GM12878 (cell line): ENCODE measurements around the gene ROBO1. TPM values are rescaled to one million over a fixed set of nuclear protein-coding genes. Genes with fewer than 3 reads are reported as not detected.

ENCODE experiments used
- ATAC-seq: fragments of 200-7000 bp; cut with Tn5 transposase; 3 replicates; pipeline ENCODE4 v1.9.1; 2020; ENCODE audit warnings: mild to moderate bottlenecking, moderate library complexity
- BruUV-seq: library from RNA; stranded (reverse); fragments of 400-500 nt; replicated peaks from 2 replicates; lab custom pipeline; 2021; lab: Mats Ljungman, UMichigan
- CTCF ChIA-PET: fragments of 300-600 bp; sonication (Branson Sonifier 250); formaldehyde crosslinking; extraction: SDS; loops from one replicate; lab custom pipeline; 2021; ENCODE audit warnings: inconsistent platforms; lab: Yijun Ruan, JAX
- POLR2A ChIA-PET: fragments of 350-600 bp; formaldehyde crosslinking; extraction: SDS; loops from one replicate; lab custom pipeline; 2021; ENCODE audit warnings: inconsistent platforms; lab: Charles Lee
- RAD21 ChIA-PET: fragments of 300-600 bp; sonication (Branson Sonifier 250); formaldehyde crosslinking; loops from one replicate; lab custom pipeline; 2023; ENCODE audit warnings: antibody characterized with exemption; ENCODE audit not compliant: unreplicated experiment; lab: Charles Lee
- SMC1A ChIA-PET: fragments of 300-600 bp; sonication (Branson Sonifier 250); formaldehyde crosslinking; loops from one replicate; lab custom pipeline; 2023; ENCODE audit not compliant: unreplicated experiment, uncharacterized antibody; lab: Charles Lee
- DNase-seq: peaks from one replicate; pipeline ENCODE4 v3.0.0-alpha.2; 2011; ENCODE audit warnings: low read depth, low spot score
- FAIRE-seq: peaks from 3 replicates; lab custom pipeline; 2011; peaks lifted over from hg19 to GRCh38; lab: Jason Lieb, UNC
- H2AFZ ChIP-seq: 2 replicates; pipeline ENCODE4 v1.6.0; 2011; ENCODE audit warnings: low read depth, low read length, control low read depth; ENCODE audit not compliant: control insufficient read depth
- H3K27ac ChIP-seq: 2 replicates; pipeline ENCODE4 v1.5.1; 2011; ENCODE audit warnings: control low read depth; ENCODE audit not compliant: control insufficient read depth, insufficient read depth
- H3K27me3 ChIP-seq, 2 experiments: replicated peaks in 1 of 2; 2 replicates each; pipeline versions ENCODE4 v1.6.0 to v1.6.1; 2011; ENCODE audit warnings: low read length in 1 of 2; ENCODE audit not compliant: control insufficient read depth in 2 of 2, insufficient read depth in 2 of 2
- H3K36me3 ChIP-seq, 2 experiments: 2 replicates each; pipeline ENCODE4 v1.5.1; 2011; ENCODE audit warnings: low read length in 1 of 2; ENCODE audit not compliant: control insufficient read depth in 2 of 2, insufficient read depth in 2 of 2
- H3K4me1 ChIP-seq: 2 replicates; pipeline ENCODE4 v1.6.1; 2011; ENCODE audit warnings: mild to moderate bottlenecking, low read length, moderate library complexity, mixed read lengths; ENCODE audit not compliant: control insufficient read depth, insufficient read depth
- H3K4me2 ChIP-seq: 2 replicates; pipeline ENCODE4 v1.6.0; 2011; ENCODE audit warnings: control low read depth; ENCODE audit not compliant: control insufficient read depth, insufficient read depth
- H3K4me3 ChIP-seq: fragments of 200-600 bp; sonication (generic); 2 replicates; pipeline ENCODE4 v1.5.1; 2016
- H3K79me2 ChIP-seq: 2 replicates; pipeline ENCODE4 v1.6.0; 2011; ENCODE audit warnings: low read length; ENCODE audit not compliant: control insufficient read depth, insufficient read depth
- H3K9ac ChIP-seq: 2 replicates; pipeline ENCODE4 v1.8.0; 2011; ENCODE audit warnings: low read length, control low read depth, mixed read lengths; ENCODE audit not compliant: control insufficient read depth, insufficient read depth
- H3K9me3 ChIP-seq: replicated peaks from 3 replicates; pipeline ENCODE4 v1.5.1; 2011; ENCODE audit warnings: mild to moderate bottlenecking, low read length; ENCODE audit not compliant: control insufficient read depth, insufficient read depth
- H4K20me1 ChIP-seq: 2 replicates; pipeline ENCODE4 v1.6.0; 2011; ENCODE audit not compliant: control insufficient read depth, insufficient read depth
- BMI1 ChIP-seq: fragments of 450-650 bp; IDR thresholded peaks from 2 replicates; pipeline ENCODE4 v1.6.1; 2016; ENCODE audit warnings: mild to moderate bottlenecking, moderate library complexity, borderline replicate concordance
- CHD1 ChIP-seq: IDR thresholded peaks from 2 replicates; pipeline ENCODE4 v1.6.1; 2012; ENCODE audit warnings: low read depth, low read length, improper control_type of control experiment
- FOXK2 ChIP-seq: fragments of 450-650 bp; IDR thresholded peaks from 2 replicates; pipeline ENCODE4 v1.6.1; 2017; ENCODE audit warnings: mild to moderate bottlenecking, moderate library complexity
- LARP7 ChIP-seq: fragments of 450-650 bp; IDR thresholded peaks from 2 replicates; pipeline ENCODE4 v1.6.1; 2017; ENCODE audit warnings: mild to moderate bottlenecking
- MEF2B ChIP-seq: fragments of 450-650 bp; IDR thresholded peaks from 2 replicates; pipeline ENCODE4 v1.6.1; 2018; ENCODE audit warnings: mild to moderate bottlenecking, moderate library complexity; ENCODE audit not compliant: partially characterized antibody, poor library complexity, severe bottlenecking
- MTA2 ChIP-seq: fragments of 450-650 bp; IDR thresholded peaks from 2 replicates; pipeline ENCODE4 v1.6.1; 2016; ENCODE audit warnings: low read depth, mild to moderate bottlenecking, moderate library complexity
- MYC ChIP-seq: IDR thresholded peaks from 2 replicates; pipeline ENCODE4 v1.6.1; 2011; ENCODE audit warnings: mild to moderate bottlenecking, low read length, moderate library complexity, inconsistent platforms; ENCODE audit not compliant: insufficient read depth, insufficient replicate concordance, insufficient read length, severe bottlenecking
- POLR2AphosphoS5 ChIP-seq: IDR thresholded peaks from 2 replicates; pipeline ENCODE4 v1.6.1; 2011; ENCODE audit warnings: mild to moderate bottlenecking, low read length, inconsistent platforms
- SMARCA5 ChIP-seq: fragments of 450-650 bp; IDR thresholded peaks from 2 replicates; pipeline ENCODE4 v1.6.1; 2017; ENCODE audit warnings: mild to moderate bottlenecking
- SMC3 ChIP-seq: IDR thresholded peaks from 2 replicates; pipeline ENCODE4 v1.6.1; 2011; ENCODE audit warnings: low read length, improper control_type of control experiment, borderline replicate concordance
- SPI1 ChIP-seq: IDR thresholded peaks from 2 replicates; pipeline ENCODE4 v1.6.1; 2011; ENCODE audit warnings: low read depth, mild to moderate bottlenecking, low read length, moderate library complexity, borderline replicate concordance; ENCODE audit not compliant: insufficient read depth
- SREBF1 ChIP-seq: IDR thresholded peaks from 2 replicates; pipeline ENCODE4 v1.6.1; 2012; ENCODE audit warnings: mild to moderate bottlenecking, low read length
- ZNF384 ChIP-seq: IDR thresholded peaks from 2 replicates; pipeline ENCODE4 v1.6.1; 2012; ENCODE audit warnings: low read depth, mild to moderate bottlenecking, low read length, improper control_type of control experiment, borderline replicate concordance
- ZSCAN29 ChIP-seq: fragments of 450-650 bp; IDR thresholded peaks from 2 replicates; pipeline ENCODE4 v1.6.1; 2017; ENCODE audit warnings: mild to moderate bottlenecking, moderate library complexity
- WGBS: methylation state at CpG from one replicate; pipeline ENCODE4 v1.1.6; 2016; ENCODE audit warnings: low lambda C conversion rate; ENCODE audit not compliant: insufficient replicate concordance, insufficient coverage; ENCODE audit errors: missing lambda C conversion rate; 5-methylcytosine and 5-hydroxymethylcytosine counted together
- in situ Hi-C: fragments of 300-500 bp; cut with MboI; formaldehyde crosslinking; loops from 9 replicates; pipeline ENCODE4 v1.14.3; 2018; ENCODE audit warnings: mixed read lengths
- intact Hi-C: fragments of 100-400 bp; cut with micrococcal nuclease; formaldehyde crosslinking; loops from one replicate; pipeline ENCODE4 v1.14.2; 2022; ENCODE audit not compliant: unreplicated experiment
- polyA plus RNA-seq, 11 experiments: library from polyadenylated mRNA; depleted of rRNA in 4 of 11; unstranded in 6 of 11; stranded (reverse) in 5 of 11; fragments of >200 nt; fragmentation: Nextera tagmentation in 4 of 11; fragmentation: Illumina TruSeq in 1 of 11; extraction: Ambion mirVana in 4 of 11; extraction: Trizol in 1 of 11; gene quantifications; 1 replicate in 1 of 11; 2 replicates in 10 of 11; pipeline versions ENCODE4 v1.2.1 to v1.2.3, GENCODE V29; 2011 to 2016; ENCODE audit warnings: inconsistent platforms in 2 of 11, missing spikeins in 2 of 11, low read depth in 1 of 11
- total RNA-seq, 4 experiments: library from RNA; depleted of rRNA in 3 of 4; stranded (reverse); fragments of >200 nt in 3 of 4; fragmentation: Illumina TruSeq in 1 of 4; extraction: Trizol in 1 of 4; gene quantifications; 2 replicates each; pipeline versions ENCODE4 v1.2.1 to v1.2.3, GENCODE V29; 2013 to 2021
- TF ChIP-seq, protein P1 (sequence below): fragments of 450-650 bp; IDR thresholded peaks from 2 replicates; pipeline ENCODE4 v1.6.1; 2018; ENCODE audit warnings: mild to moderate bottlenecking, low read depth, moderate library complexity; ENCODE audit not compliant: partially characterized antibody
- TF ChIP-seq, protein P2 (sequence below): fragments of 450-650 bp; IDR thresholded peaks from 2 replicates; pipeline ENCODE4 v1.6.1; 2017; ENCODE audit warnings: low read depth, mild to moderate bottlenecking, moderate library complexity
- TF ChIP-seq, protein P3 (sequence below): IDR thresholded peaks from 2 replicates; pipeline ENCODE4 v1.6.1; 2011; ENCODE audit warnings: low read depth, low read length, improper control_type of control experiment, borderline replicate concordance

Gene ROBO1
- total and polyA plus RNA-seq, 10 of the 15 experiments (the other 5 are each of a cell fraction or from before 2014, with no cell fraction given), result 0.29 to 46.5 (median 1.2) TPM

GRCh38 chr3:79019924-79020173 is 747.9 kb downstream of the ROBO1 start (continued):
- TF ChIP-seq MYC, result no peak
- TF ChIP-seq SMARCA5, result no peak
- TF ChIP-seq ZSCAN29, result no peak

DNA sequence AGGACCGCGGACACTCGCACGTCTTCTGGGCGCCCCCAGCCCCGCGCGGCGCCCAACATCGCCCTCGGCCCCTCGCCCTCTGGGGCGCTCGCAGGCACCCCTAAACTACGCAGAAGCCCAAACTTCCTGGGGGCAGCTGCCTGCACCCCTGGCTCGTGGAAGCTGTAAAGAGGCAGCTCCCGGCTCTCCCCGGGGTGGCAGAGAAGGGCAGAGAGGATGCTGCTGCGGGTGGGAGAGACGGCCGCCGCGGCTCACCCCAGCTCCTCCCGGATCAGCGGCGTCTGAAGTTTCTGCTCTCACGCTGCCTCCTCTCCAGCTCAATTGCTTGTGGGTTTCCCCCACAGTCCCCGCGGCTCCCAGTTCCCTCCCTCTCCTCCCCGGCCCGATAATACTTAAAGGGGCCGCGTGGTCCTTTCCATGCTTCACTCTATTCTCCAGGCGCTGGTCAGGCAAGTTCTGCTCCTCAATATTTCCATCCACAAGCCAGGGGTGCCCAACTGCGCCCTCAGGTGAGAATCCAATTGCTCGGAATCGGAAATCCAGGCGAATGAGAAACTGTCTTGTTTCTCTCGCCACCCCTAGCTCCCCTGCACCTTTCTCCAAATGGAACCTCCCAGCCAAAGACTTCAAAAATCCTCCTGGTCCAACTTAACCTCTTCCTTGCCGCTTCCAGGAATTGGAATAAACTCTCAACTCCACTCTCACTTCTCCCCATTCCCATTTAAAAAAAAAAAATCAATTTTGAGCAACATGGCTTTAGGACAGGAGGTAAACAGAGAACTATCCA is 748.5 kb downstream of the ROBO1 start:
- H3K27me3 ChIP-seq, result no peaks in the 10 kb centered on the region
- no peaks in the 10 kb centered on the region; the same call in none of the 2 replicates for H3K79me2 ChIP-seq
- H3K9me3 ChIP-seq, result no peaks in the 10 kb centered on the region
- no peaks in the 10 kb centered on the region for H3K4me1 ChIP-seq
- no peaks in the 10 kb centered on the region for H4K20me1 ChIP-seq
- peak; percentile 88 for ATAC-seq
- CTCF ChIA-PET, result interaction anchor here (0.5 to 4.5 kb wide), 7 partner anchors 12 to 373 kb away, joined by 3 to 20 read pairs (median 4); no protein-coding TSS in a partner anchor
- 3% methylated on average over 26 of the region's 40 CpGs for WGBS
- POLR2A ChIA-PET, result interaction anchor here (0.6 to 2.2 kb wide), 10 partner anchors 9 to 196 kb away, joined by 3 to 21 read pairs (median 4); no protein-coding TSS in a partner anchor
- no peaks in the 10 kb centered on the region for H3K36me3 ChIP-seq
- SMC1A ChIA-PET, result interaction anchor here (1.0 to 2.9 kb wide), 11 partner anchors 9 to 356 kb away, joined by 3 to 15 read pairs (median 4); no protein-coding TSS in a partner anchor
- in situ Hi-C loops, result no loop called here
- FAIRE-seq, result no peak
- no peak for DNase-seq
- no peak overlapping the region for H3K9ac ChIP-seq
- no TSS peak for BruUV-seq
- intact Hi-C loops, result loop anchor here (5.0 kb wide), 1 partner anchor 147 kb away; no protein-coding TSS in a partner anchor
- H3K4me3 ChIP-seq, result peak overlapping the region; percentile 27; the same call in 1 of the 2 replicates
- RAD21 ChIA-PET, result interaction anchor here (0.8 to 5.0 kb wide), 17 partner anchors 9 to 357 kb away, joined by 3 to 27 read pairs (median 5); no protein-coding TSS in a partner anchor
- H3K27ac ChIP-seq, result peak overlapping the region; percentile 69
- peak overlapping the region; percentile 51 for H2AFZ ChIP-seq
- H3K4me2 ChIP-seq, result no peak overlapping the region
- TF ChIP-seq SREBF1 (peak; percentile 85), SMC3 (no peak), CHD1 (peak; percentile 95), ZNF384 (no peak), BMI1 (0 out of 2 replicates have a peak, but pooled peaks have one; percentile 16), POLR2AphosphoS5 (peak; percentile 77), FOXK2 (peak; percentile 96), MTA2 (peak; percentile 45; the same call in 1 of the 2 replicates), MEF2B (peak; percentile 21), LARP7 (no peak), SPI1 (peak; percentile 62; the same call in 1 of the 2 replicates)
- TF ChIP-seq, protein P1, sequence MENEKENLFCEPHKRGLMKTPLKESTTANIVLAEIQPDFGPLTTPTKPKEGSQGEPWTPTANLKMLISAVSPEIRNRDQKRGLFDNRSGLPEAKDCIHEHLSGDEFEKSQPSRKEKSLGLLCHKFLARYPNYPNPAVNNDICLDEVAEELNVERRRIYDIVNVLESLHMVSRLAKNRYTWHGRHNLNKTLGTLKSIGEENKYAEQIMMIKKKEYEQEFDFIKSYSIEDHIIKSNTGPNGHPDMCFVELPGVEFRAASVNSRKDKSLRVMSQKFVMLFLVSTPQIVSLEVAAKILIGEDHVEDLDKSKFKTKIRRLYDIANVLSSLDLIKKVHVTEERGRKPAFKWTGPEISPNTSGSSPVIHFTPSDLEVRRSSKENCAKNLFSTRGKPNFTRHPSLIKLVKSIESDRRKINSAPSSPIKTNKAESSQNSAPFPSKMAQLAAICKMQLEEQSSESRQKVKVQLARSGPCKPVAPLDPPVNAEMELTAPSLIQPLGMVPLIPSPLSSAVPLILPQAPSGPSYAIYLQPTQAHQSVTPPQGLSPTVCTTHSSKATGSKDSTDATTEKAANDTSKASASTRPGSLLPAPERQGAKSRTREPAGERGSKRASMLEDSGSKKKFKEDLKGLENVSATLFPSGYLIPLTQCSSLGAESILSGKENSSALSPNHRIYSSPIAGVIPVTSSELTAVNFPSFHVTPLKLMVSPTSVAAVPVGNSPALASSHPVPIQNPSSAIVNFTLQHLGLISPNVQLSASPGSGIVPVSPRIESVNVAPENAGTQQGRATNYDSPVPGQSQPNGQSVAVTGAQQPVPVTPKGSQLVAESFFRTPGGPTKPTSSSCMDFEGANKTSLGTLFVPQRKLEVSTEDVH, result peak; percentile 36
- TF ChIP-seq, protein P2, sequence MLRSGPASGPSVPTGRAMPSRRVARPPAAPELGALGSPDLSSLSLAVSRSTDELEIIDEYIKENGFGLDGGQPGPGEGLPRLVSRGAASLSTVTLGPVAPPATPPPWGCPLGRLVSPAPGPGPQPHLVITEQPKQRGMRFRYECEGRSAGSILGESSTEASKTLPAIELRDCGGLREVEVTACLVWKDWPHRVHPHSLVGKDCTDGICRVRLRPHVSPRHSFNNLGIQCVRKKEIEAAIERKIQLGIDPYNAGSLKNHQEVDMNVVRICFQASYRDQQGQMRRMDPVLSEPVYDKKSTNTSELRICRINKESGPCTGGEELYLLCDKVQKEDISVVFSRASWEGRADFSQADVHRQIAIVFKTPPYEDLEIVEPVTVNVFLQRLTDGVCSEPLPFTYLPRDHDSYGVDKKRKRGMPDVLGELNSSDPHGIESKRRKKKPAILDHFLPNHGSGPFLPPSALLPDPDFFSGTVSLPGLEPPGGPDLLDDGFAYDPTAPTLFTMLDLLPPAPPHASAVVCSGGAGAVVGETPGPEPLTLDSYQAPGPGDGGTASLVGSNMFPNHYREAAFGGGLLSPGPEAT, result peak; percentile 100
- TF ChIP-seq, protein P3, sequence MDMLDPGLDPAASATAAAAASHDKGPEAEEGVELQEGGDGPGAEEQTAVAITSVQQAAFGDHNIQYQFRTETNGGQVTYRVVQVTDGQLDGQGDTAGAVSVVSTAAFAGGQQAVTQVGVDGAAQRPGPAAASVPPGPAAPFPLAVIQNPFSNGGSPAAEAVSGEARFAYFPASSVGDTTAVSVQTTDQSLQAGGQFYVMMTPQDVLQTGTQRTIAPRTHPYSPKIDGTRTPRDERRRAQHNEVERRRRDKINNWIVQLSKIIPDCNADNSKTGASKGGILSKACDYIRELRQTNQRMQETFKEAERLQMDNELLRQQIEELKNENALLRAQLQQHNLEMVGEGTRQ, result no peak
